ENCODE data around the gene HLA-DQA1. TPM values are rescaled to one million over a fixed set of nuclear protein-coding genes. Genes with fewer than 3 reads are reported as not detected.

Gene HLA-DQA1
- total and polyA plus RNA-seq, 2 donors (not counting 1 experiment from before 2014, with no cell fraction given) = 0.10 TPM; not detected in 1

Other genes starting within 250 kb of the HLA-DQA1 start
- gene BTNL2, start 230.2 kb upstream of the HLA-DQA1 start, total RNA-seq = not detected in 2 replicates
- gene BTNL2, start 230.2 kb upstream of the HLA-DQA1 start, polyA plus RNA-seq = not detected in 2 replicates
- gene HLA-DRA, start 197.5 kb upstream of the HLA-DQA1 start, total RNA-seq = 0.17 and 1.0 TPM in 2 replicates
- gene HLA-DRA, start 197.5 kb upstream of the HLA-DQA1 start, polyA plus RNA-seq = 0.25 and 0.99 TPM in 2 replicates
- gene HLA-DRB5, start 107.1 kb upstream of the HLA-DQA1 start, total RNA-seq = not detected in 2 replicates
- not detected in 2 replicates for gene HLA-DRB5, start 107.1 kb upstream of the HLA-DQA1 start, polyA plus RNA-seq
- under 0.01 and 0.26 TPM in 2 replicates for gene HLA-DRB1, start 47.6 kb upstream of the HLA-DQA1 start, total RNA-seq
- 0.06 and 0.42 TPM in 2 replicates for gene HLA-DRB1, start 47.6 kb upstream of the HLA-DQA1 start, polyA plus RNA-seq
- not detected in 2 replicates for gene HLA-DQB1, start 29.3 kb downstream of the HLA-DQA1 start, total RNA-seq
- not detected in 2 replicates for gene HLA-DQB1, start 29.3 kb downstream of the HLA-DQA1 start, polyA plus RNA-seq
- not detected in 2 replicates for gene HLA-DQA2, start 104.0 kb downstream of the HLA-DQA1 start, total RNA-seq
- not detected in 2 replicates for gene HLA-DQA2, start 104.0 kb downstream of the HLA-DQA1 start, polyA plus RNA-seq
- gene HLA-DQB2, start 126.1 kb downstream of the HLA-DQA1 start, total RNA-seq = not detected in 2 replicates
- gene HLA-DQB2, start 126.1 kb downstream of the HLA-DQA1 start, polyA plus RNA-seq = not detected in 2 replicates
- under 0.01 and 0.26 TPM in 2 replicates for gene HLA-DOB, start 179.6 kb downstream of the HLA-DQA1 start, total RNA-seq
- 0.16 and 0.49 TPM in 2 replicates for gene HLA-DOB, start 179.6 kb downstream of the HLA-DQA1 start, polyA plus RNA-seq
- 14.1 and 27.7 TPM in 2 replicates for gene TAP2, start 201.3 kb downstream of the HLA-DQA1 start, total RNA-seq
- gene TAP2, start 201.3 kb downstream of the HLA-DQA1 start, polyA plus RNA-seq = 18.6 and 20.7 TPM in 2 replicates
- gene PSMB8, start 206.6 kb downstream of the HLA-DQA1 start, total RNA-seq = 72.9 and 77.3 TPM in 2 replicates
- gene PSMB8, start 206.6 kb downstream of the HLA-DQA1 start, polyA plus RNA-seq = 77.1 and 80.0 TPM in 2 replicates
- gene TAP1, start 216.3 kb downstream of the HLA-DQA1 start, total RNA-seq = 66.8 and 107 TPM in 2 replicates
- gene TAP1, start 216.3 kb downstream of the HLA-DQA1 start, polyA plus RNA-seq = 30.7 and 31.4 TPM in 2 replicates
- gene PSMB9, start 216.8 kb downstream of the HLA-DQA1 start, total RNA-seq = 54.7 and 64.4 TPM in 2 replicates
- gene PSMB9, start 216.8 kb downstream of the HLA-DQA1 start, polyA plus RNA-seq = 43.0 and 75.0 TPM in 2 replicates